NCI-H1092 (cell line): ENCODE results near the gene RBM38.
A peak's percentile ranks its signal among the peaks of the same experiment; 100 is the strongest.

Experiments used
- DNase-seq: peaks from one replicate; lab custom pipeline; 2025; lab: John Stamatoyannopoulos, UW

RBM38 gene

GRCh38 chr20:57374931-57375651 is 16.1 kb upstream of the RBM38 start:
- DNase-seq, result no peak

- DNase-seq, result no peak
Observed at GRCh38 chr20:57375652-57376230, 15.5 kb upstream of the RBM38 start.

- no peak for DNase-seq
Observed at GRCh38 chr20:57377350-57377749, 13.8 kb upstream of the RBM38 start.

DNA sequence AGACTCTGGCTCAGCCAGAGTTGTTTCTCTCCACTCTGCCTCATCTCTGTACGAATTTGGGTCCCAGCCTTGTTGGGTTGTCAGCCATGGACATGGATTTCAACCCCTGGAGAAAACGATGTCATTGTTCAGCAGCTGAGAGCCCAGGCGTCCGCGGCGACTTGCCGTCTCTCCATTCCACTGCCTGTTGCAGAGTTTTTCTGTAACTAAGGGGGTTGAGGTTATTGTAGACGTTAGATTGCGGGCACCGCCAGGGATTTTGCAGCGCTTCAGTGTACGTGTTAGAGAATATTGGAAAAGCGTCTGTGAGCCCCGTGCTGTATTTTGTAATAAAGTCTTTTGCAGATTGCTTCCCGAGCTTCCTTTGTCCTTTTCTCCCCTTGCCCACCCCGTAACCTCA is 13.1 kb upstream of the RBM38 start:
- no peak for DNase-seq

DNA sequence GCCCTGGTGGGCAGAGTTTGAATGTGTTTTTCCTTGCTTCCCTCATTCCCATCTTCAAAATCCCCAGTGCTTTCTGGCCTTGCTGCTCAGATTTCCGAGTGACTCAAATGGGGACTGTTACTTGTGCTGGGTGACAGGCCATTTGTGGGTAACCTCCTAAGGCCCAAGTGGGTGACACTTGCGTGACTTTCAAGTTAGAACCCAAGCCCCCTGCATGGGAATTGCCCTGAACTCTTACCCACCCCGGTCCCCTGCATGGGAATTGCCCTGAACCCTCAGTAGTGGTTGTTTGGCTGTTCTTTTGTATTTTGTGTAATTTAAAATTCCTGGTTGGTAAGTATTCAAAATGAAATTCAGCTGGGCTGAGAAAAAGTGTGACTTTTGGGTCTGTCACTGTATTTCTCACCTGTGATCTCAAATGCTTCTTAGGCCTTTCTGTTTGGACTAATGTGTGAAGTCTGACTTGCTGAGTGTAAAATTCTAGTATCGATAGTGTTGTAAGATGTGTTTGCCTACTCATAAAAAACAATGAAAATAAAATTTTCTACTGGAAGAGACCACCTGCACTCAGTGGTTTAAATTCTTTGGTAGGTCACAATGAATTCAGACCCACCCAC is 12.4 kb upstream of the RBM38 start:
- no peak for DNase-seq

- no peak for DNase-seq
Observed at GRCh38 chr20:57379263-57379647, 11.9 kb upstream of the RBM38 start.

- no peak for DNase-seq
Observed at GRCh38 chr20:57380081-57380750, 11.0 kb upstream of the RBM38 start.

DNA sequence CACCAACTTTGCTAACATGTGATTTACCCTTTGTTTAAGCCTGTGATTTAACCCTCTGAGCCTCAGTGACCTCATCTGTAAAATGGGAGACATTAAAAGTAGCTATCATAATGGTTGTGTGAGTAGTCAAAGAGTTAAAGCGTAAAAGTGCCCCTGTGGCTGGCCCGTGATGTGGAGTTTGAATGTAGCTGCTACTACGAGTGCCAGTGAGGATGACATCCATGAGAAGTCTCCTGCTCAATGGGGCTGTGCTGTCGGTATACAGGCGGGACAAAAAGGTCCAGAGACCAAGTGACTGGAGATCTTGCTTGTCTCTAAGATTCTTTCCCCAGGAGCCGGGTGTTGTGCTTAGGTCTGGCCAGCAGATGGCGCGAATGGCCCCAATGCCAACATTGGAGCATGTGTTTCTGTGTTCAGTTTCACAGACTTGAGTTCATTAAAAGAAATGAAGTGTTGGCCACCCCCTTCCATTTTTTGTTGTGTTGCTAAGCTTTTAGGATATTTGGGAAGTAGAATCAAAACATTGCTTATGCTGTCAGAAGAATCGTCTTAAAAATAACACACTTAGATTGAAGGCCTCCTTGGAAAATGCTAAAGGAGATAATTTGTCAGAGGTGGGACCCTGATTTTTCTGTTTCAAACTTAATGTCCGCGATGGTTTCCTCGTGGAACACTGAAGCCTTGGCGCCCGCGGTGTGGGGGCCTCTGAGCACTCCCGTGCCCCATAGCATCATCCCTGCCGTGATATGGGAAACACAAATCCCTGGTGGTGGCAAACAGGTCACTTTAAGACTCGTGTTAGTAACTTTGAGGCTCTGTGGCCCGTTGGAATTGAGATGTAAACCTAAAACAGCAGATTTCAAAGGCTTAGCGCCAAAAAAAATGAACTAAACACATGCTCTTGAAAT is 9.3 kb upstream of the RBM38 start:
- peak; percentile 58 for DNase-seq

GRCh38 chr20:57382516-57382915 is 8.7 kb upstream of the RBM38 start:
- no peak for DNase-seq

- DNase-seq, result no peak
Observed at GRCh38 chr20:57383447-57384347, 7.5 kb upstream of the RBM38 start.

GRCh38 chr20:57384486-57384885 is 6.7 kb upstream of the RBM38 start:
- DNase-seq, result no peak

- no peak for DNase-seq
Observed at GRCh38 chr20:57384953-57385761, 6.0 kb upstream of the RBM38 start.

- DNase-seq, result no peak
Observed at GRCh38 chr20:57385940-57386339, 5.3 kb upstream of the RBM38 start.

GRCh38 chr20:57386762-57387161 is 4.4 kb upstream of the RBM38 start:
- DNase-seq, result no peak

DNA sequence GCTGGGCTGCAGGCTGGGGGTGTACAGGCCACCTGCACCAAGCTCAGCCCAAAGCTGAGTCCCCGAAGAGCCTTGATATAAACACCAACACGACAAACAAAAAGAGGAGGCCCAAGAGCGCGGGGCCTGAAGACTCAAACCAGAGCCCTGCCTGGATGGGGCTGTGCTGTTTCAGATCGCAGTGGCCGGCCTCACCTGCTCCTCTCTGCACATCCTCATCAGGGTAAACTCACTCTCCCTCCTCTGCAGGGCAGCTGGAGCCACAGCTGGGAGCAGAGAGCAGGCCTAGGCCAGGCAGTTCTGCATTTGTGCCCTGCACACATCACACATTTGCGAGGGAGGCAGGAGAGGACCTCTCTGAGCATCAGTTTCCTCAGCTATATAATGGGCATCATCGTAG is 3.7 kb upstream of the RBM38 start:
- no peak for DNase-seq

DNA sequence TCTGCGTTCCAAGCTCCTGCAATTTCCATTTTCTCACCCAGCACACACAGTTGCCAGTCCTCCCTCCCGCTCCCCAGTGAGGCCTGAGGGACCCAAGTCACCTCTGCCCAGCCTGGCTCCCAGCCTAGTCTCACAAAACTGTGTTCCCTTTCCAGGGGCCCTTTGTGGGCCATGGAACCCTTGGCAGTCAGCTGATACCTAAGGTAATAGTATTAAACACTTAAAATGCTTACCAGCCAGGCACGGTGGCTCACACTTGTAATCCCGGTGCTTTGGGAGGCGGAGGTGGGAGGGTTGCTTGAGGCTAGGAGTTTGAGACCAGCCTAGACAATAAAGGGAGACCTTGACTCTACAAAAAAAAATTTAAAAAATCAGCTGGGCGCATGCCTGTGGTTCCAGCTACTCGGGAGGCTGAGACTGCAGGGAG is 3.2 kb upstream of the RBM38 start:
- no peak for DNase-seq

GRCh38 chr20:57388953-57389694 is 2.1 kb upstream of the RBM38 start:
- no peak for DNase-seq

DNA sequence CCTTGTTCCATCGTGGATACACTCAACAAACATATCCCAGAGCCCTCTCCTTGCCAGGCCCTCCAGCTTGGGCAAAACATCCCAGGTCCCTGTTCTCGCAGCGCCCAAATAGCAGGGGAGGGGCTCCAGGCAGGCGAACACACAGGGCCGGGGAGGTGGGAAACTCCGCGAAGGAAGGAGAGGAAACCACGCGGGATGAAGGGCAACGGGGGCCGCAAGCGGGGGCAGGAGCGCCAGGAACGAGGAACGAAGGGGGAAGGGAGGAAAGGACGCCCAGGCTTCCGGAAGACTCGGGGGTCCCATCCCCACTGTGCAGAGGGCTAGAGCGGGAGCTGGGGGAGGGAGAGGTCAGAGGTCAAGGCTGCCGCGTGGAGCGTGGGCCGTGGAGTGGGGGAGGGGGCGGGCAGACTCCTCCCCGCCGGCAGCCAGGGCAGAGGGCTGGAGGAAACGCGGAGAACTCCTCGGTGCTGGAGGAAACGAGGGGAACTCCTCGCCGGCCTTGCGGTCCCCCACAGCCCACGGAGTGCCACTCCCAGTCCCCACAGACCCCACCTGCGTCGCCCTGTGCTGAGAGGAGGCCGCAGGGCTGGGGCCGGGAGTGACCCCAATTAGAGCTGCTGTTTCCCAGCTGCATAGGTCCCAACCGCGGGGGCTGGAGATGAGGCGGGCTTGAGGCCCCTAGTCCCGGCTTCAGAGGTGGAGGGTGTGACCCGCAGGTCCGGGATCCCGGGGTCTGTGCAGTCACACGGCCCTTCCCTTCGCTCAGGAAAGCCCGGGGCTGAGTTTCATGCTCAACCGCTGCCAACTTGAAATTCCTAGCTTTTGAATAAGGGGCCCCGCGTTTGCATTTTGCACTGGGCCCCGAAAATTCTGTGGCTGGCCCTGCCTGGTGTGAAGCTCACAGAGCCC is 1.2 kb upstream of the RBM38 start:
- no peak for DNase-seq
